ENCODE data around the gene PHKG1.

GRCh38 chr7:56087445-56087844 is 5.3 kb downstream of the PHKG1 start:
- no peak for TF ChIP-seq EZH2 (IDR thresholded peaks at IDR 0.05)
- TF ChIP-seq POLR2AphosphoS5 (IDR thresholded peaks at IDR 0.05; ENCODE audit: borderline replicate concordance, low read depth, low read length) = no peak

All from SK-N-MC (cell line).